GM10248 (cell line): ENCODE data around the gene TAS2R30.

ENCODE experiments used
- CTCF ChIA-PET: fragments of 300-600 bp; sonication (Branson Sonifier 250); formaldehyde crosslinking; extraction: SDS; loops from one replicate; lab custom pipeline; 2021; ENCODE audit warnings: antibody characterized with exemption; lab: Yijun Ruan, JAX
- POLR2A ChIA-PET: fragments of 350-650 bp; sonication (Branson Sonifier 250); formaldehyde crosslinking; extraction: SDS; loops from one replicate; lab custom pipeline; 2020; ENCODE audit warnings: antibody characterized with exemption; lab: Yijun Ruan, JAX
- DNase-seq: peaks from one replicate; pipeline ENCODE4 v3.0.0; 2012; ENCODE audit errors: extremely low spot score
- CTCF ChIP-seq: IDR thresholded peaks from 2 replicates; pipeline ENCODE4 v1.5.1; 2012; ENCODE audit warnings: mild to moderate bottlenecking, low read depth; ENCODE audit errors: extremely low read depth, missing control alignments, control extremely low read depth

Gene TAS2R30

GRCh38 chr12:11154400-11154925, 20.0 kb upstream of the TAS2R30 start:
- POLR2A ChIA-PET: no interaction called here
- CTCF ChIA-PET: no interaction called here
- no peak for DNase-seq
- no peak for TF ChIP-seq CTCF

GRCh38 chr12:11152725-11153124, 18.3 kb upstream of the TAS2R30 start:
- POLR2A ChIA-PET: no interaction called here
- CTCF ChIA-PET: interaction anchor here (1.1 kb wide), 1 partner anchor 46 kb away, joined by 3 read pairs; no protein-coding TSS in a partner anchor
- TF ChIP-seq CTCF: no peak
- DNase-seq: no peak

DNA sequence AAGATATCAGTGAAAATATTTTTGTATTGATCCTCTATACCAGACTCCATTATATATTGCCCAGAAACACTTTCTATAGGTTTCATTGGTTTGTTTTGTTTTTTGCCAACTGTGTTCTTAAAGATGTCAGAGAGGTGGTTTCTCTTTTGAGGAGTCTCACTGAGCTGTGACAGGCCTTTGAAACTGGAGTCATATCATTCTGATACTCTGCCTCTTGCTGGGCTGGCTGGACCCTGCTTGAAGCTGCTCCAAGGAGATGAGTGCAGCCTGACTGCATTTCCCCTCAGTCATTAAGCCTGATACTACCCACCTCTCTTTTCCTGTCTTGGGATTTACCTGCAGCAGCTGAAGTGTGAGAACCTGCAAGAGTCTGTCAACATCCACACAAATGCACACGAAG, 16.4 kb upstream of the TAS2R30 start:
- POLR2A ChIA-PET: no interaction called here
- TF ChIP-seq CTCF: no peak
- CTCF ChIA-PET: interaction anchor here (0.9 kb wide), 1 partner anchor 10 kb away, joined by 5 read pairs; no protein-coding TSS in a partner anchor
- no peak for DNase-seq

- no peak for TF ChIP-seq CTCF
- ChIA-PET CTCF (no interaction called here), POLR2A (no interaction called here)
- no peak for DNase-seq
These were observed 13.0 kb upstream of the TAS2R30 start for GRCh38 chr12:11147420-11147819.

DNA sequence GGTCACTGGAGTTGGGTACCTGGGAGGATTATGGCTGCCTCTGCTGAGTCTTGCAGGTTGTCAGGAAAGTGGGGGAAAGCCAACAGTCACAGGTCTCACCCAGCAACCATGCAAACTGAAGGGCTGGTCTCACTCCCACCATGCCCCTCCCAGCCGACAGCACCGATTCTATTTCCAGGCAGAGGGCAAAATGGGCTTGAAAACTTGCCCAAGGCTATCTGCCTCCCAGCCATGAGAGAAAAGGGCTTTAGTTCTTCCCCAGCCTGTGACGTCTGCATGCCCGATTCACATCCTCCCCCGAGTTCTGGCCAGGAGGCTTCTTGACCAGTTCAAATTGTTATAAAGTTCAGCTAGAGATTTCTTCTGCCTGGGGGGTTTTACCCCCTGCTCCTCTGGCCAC, 9.9 kb upstream of the TAS2R30 start:
- CTCF ChIA-PET: interaction anchor here (0.8 to 1.5 kb wide), 2 partner anchors 11 to 19 kb away, joined by 3 read pairs; no protein-coding TSS in a partner anchor
- DNase-seq: no peak
- no peak for TF ChIP-seq CTCF
- POLR2A ChIA-PET: no interaction called here

- CTCF ChIA-PET: interaction anchor here (1.5 kb wide), 1 partner anchor 10 kb away, joined by 3 read pairs; no protein-coding TSS in a partner anchor
- no peak for DNase-seq
- TF ChIP-seq CTCF: no peak
- POLR2A ChIA-PET: no interaction called here
These were observed 8.9 kb upstream of the TAS2R30 start for GRCh38 chr12:11143352-11143751.

DNA sequence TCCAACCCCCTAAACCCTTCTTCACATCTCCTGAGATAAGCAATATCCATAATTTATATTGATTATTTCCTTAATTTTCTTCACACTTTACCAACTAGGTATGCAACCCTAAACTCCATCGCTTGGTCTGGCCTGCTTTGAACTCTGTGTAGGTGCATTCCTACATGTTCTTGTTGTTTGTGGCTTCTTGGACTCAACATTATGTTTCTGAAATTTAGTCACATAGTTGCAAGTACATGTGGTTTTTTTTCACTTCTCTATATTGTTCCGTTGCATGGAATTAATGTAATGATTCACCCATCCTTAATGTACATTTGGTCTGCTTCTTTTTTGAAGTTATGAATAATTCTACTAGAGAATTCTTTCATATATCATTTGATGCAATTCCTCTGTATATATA, 1.6 kb upstream of the TAS2R30 start:
- ChIA-PET POLR2A (no interaction called here), CTCF (no interaction called here)
- DNase-seq: no peak
- TF ChIP-seq CTCF: no peak
